HCT116 (cell line): ENCODE measurements around the gene MPP1.

ENCODE experiments used
- CBX3 ChIP-seq: IDR thresholded peaks from 2 replicates; pipeline ENCODE4 v1.6.1; 2012; ENCODE audit warnings: low read depth
- CTCF ChIP-seq, 3 experiments: fragments of 200-600 bp in 1 of 3; sonication (generic) in 1 of 3; IDR thresholded peaks in 2 of 3; conservative IDR thresholded peaks in 1 of 3; 2 replicates each; pipeline ENCODE4 v1.5.1; 2012 to 2017; ENCODE audit warnings: low read depth in 2 of 3, low read length in 2 of 3, antibody characterized with exemption in 1 of 3, borderline replicate concordance in 1 of 3, control low read depth in 1 of 3, mild to moderate bottlenecking in 1 of 3, mixed read lengths in 1 of 3, mixed run types in 1 of 3, moderate library complexity in 1 of 3; ENCODE audit not compliant: insufficient read depth in 1 of 3
- EZH2 ChIP-seq: fragments of 200-600 bp; sonication (generic); IDR thresholded peaks from 2 replicates; pipeline ENCODE4 v1.6.1; 2017; ENCODE audit warnings: antibody characterized with exemption, mixed run types
- EZH2phosphoT487 ChIP-seq: fragments of 200-600 bp; IDR thresholded peaks from 2 replicates; pipeline ENCODE4 v1.6.1; 2018; ENCODE audit warnings: antibody characterized with exemption, borderline replicate concordance
- FOSL1 ChIP-seq: IDR thresholded peaks from 2 replicates; pipeline ENCODE4 v1.6.1; 2012; ENCODE audit warnings: low read depth
- JUND ChIP-seq: IDR thresholded peaks from 2 replicates; pipeline ENCODE4 v1.6.1; 2012
- MAX ChIP-seq: IDR thresholded peaks from 2 replicates; pipeline ENCODE4 v1.6.1; 2012
- POLR2A ChIP-seq: IDR thresholded peaks from 2 replicates; pipeline ENCODE4 v1.7.0; 2011; ENCODE audit warnings: borderline replicate concordance; ENCODE audit not compliant: insufficient read depth, insufficient read length; ENCODE audit errors: extremely low read depth
- POLR2AphosphoS5 ChIP-seq: IDR thresholded peaks from 2 replicates; pipeline ENCODE4 v1.6.1; 2011; ENCODE audit warnings: mild to moderate bottlenecking, low read depth, low read length, moderate library complexity
- RAD21 ChIP-seq: IDR thresholded peaks from 2 replicates; pipeline ENCODE4 v1.6.1; 2012; ENCODE audit warnings: low read depth, mild to moderate bottlenecking
- REST ChIP-seq: IDR thresholded peaks from 2 replicates; pipeline ENCODE4 v1.6.1; 2012; ENCODE audit warnings: low read depth
- TCF7L2 ChIP-seq: IDR thresholded peaks from 2 replicates; pipeline ENCODE4 v1.7.0; 2011; ENCODE audit warnings: borderline replicate concordance, inconsistent platforms; ENCODE audit not compliant: insufficient read depth, insufficient read length; ENCODE audit errors: extremely low read depth
- ZNF274 ChIP-seq: fragments of 200-500 bp; sonication (Bioruptor generic); IDR thresholded peaks from 2 replicates; pipeline ENCODE4 v1.6.1; 2014; ENCODE audit warnings: mild to moderate bottlenecking, low read depth, low read length, inconsistent platforms
- TF ChIP-seq, protein P1 (sequence below): IDR thresholded peaks from 2 replicates; pipeline ENCODE4 v1.6.1; 2011; ENCODE audit warnings: mild to moderate bottlenecking, low read length, moderate library complexity; ENCODE audit not compliant: insufficient replicate concordance; ENCODE audit errors: extremely low read depth

GRCh38 chrX:154813801-154814200 is 8.5 kb upstream of the MPP1 start:
- TF ChIP-seq EZH2, result no peak
- TF ChIP-seq CTCF (IDR thresholded peaks at IDR 0.05 in 2 of 3, conservative IDR thresholded peaks at IDR 0.05 in 1 of 3; ENCODE audit: borderline replicate concordance in 1 of 3, insufficient read depth in 1 of 3, low read depth in 2 of 3, low read length in 2 of 3), result no peak
- no peak for TF ChIP-seq EZH2phosphoT487
- no peak for TF ChIP-seq FOSL1
- TF ChIP-seq POLR2AphosphoS5, result no peak
- no peak for TF ChIP-seq POLR2A
- TF ChIP-seq REST, result no peak
- TF ChIP-seq, protein P1, sequence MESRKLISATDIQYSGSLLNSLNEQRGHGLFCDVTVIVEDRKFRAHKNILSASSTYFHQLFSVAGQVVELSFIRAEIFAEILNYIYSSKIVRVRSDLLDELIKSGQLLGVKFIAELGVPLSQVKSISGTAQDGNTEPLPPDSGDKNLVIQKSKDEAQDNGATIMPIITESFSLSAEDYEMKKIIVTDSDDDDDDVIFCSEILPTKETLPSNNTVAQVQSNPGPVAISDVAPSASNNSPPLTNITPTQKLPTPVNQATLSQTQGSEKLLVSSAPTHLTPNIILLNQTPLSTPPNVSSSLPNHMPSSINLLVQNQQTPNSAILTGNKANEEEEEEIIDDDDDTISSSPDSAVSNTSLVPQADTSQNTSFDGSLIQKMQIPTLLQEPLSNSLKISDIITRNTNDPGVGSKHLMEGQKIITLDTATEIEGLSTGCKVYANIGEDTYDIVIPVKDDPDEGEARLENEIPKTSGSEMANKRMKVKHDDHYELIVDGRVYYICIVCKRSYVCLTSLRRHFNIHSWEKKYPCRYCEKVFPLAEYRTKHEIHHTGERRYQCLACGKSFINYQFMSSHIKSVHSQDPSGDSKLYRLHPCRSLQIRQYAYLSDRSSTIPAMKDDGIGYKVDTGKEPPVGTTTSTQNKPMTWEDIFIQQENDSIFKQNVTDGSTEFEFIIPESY, result no peak
- no peak for TF ChIP-seq CBX3
- TF ChIP-seq MAX, result no peak
- TF ChIP-seq RAD21, result no peak
- no peak for TF ChIP-seq TCF7L2
- TF ChIP-seq JUND, result no peak
- TF ChIP-seq ZNF274, result no peak
